IMR-90 (cell line): ENCODE measurements around the gene SLC9A3.

ENCODE experiments used
- CEBPB ChIP-seq: IDR thresholded peaks from 2 replicates; pipeline ENCODE4 v1.6.1; 2012; ENCODE audit warnings: low read depth, low read length, improper control_type of control experiment
- CTCF ChIP-seq: conservative IDR thresholded peaks from 2 replicates; pipeline ENCODE4 v1.5.1; 2012; ENCODE audit warnings: mild to moderate bottlenecking, low read depth, low read length, improper control_type of control experiment

GRCh38 chr5:463301-463700, 60.9 kb downstream of the SLC9A3 start:
- TF ChIP-seq CTCF: no peak
- no peak for TF ChIP-seq CEBPB
